ENCODE measurements around the gene SCEL. TPM values are rescaled to one million over a fixed set of nuclear protein-coding genes. Genes with fewer than 3 reads are reported as not detected.

The SCEL gene, protein sequence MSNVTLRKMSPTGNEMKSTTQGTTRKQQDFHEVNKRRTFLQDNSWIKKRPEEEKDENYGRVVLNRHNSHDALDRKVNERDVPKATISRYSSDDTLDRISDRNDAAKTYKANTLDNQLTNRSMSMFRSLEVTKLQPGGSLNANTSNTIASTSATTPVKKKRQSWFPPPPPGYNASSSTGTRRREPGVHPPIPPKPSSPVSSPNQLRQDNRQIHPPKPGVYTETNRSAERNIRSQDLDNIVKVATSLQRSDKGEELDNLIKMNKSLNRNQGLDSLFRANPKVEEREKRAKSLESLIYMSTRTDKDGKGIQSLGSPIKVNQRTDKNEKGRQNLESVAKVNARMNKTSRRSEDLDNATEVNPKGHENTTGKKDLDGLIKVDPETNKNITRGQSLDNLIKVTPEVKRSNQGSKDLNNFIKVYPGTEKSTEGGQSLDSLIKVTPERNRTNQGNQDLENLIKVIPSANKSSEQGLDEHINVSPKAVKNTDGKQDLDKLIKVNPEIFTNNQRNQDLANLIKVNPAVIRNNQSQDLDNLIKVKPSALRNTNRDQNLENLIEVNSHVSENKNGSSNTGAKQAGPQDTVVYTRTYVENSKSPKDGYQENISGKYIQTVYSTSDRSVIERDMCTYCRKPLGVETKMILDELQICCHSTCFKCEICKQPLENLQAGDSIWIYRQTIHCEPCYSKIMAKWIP
- 91.3 TPM for total RNA-seq

DNA sequence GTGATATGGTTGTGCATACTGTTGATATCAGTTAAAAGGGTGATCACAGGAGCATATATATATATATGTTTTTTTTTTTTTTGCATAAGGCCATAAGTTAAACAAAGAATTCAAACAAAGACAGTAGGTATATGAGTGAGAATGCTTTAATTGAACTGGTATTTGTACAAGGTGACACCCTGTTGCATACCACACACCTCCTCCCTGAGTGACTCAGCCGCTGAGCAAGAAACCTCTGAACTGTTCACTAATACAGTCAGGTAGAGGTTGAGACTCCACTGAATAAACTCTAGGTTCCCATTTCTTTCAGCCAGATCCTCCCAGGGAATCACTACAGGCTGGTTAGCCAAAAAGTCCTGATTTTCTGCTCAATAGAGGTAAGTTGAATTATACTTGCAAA lies at the start of gene SCEL:
Gene SCEL (plus strand): TSS at position 259 of the 400 bp plus-strand sequence. CDS start 20,170 bp downstream, outside the sequence.
- Histone ChIP-seq H3K27me3 (no peaks in the 10 kb centered on the region), H3K9me3 (no peaks in the 10 kb centered on the region), H3K4me3 (peak within 1 kb of the TSS in 1 of 2 donors; percentile 23), H3K27ac (no peak within 1 kb of the TSS), H3K4me1 (no peaks in the 10 kb centered on the region), H3K36me3 (no peaks in the 10 kb centered on the region)
- no peak for DNase-seq (ENCODE audit: extremely low spot score in 2 of 2)
- intact Hi-C loops (cut with DNase I) = no loop called here
- no peak for TF ChIP-seq POLR2A (IDR thresholded peaks at IDR 0.05)
- TF ChIP-seq, protein P1, sequence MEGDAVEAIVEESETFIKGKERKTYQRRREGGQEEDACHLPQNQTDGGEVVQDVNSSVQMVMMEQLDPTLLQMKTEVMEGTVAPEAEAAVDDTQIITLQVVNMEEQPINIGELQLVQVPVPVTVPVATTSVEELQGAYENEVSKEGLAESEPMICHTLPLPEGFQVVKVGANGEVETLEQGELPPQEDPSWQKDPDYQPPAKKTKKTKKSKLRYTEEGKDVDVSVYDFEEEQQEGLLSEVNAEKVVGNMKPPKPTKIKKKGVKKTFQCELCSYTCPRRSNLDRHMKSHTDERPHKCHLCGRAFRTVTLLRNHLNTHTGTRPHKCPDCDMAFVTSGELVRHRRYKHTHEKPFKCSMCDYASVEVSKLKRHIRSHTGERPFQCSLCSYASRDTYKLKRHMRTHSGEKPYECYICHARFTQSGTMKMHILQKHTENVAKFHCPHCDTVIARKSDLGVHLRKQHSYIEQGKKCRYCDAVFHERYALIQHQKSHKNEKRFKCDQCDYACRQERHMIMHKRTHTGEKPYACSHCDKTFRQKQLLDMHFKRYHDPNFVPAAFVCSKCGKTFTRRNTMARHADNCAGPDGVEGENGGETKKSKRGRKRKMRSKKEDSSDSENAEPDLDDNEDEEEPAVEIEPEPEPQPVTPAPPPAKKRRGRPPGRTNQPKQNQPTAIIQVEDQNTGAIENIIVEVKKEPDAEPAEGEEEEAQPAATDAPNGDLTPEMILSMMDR (IDR thresholded peaks at IDR 0.05) = no peak

DNA sequence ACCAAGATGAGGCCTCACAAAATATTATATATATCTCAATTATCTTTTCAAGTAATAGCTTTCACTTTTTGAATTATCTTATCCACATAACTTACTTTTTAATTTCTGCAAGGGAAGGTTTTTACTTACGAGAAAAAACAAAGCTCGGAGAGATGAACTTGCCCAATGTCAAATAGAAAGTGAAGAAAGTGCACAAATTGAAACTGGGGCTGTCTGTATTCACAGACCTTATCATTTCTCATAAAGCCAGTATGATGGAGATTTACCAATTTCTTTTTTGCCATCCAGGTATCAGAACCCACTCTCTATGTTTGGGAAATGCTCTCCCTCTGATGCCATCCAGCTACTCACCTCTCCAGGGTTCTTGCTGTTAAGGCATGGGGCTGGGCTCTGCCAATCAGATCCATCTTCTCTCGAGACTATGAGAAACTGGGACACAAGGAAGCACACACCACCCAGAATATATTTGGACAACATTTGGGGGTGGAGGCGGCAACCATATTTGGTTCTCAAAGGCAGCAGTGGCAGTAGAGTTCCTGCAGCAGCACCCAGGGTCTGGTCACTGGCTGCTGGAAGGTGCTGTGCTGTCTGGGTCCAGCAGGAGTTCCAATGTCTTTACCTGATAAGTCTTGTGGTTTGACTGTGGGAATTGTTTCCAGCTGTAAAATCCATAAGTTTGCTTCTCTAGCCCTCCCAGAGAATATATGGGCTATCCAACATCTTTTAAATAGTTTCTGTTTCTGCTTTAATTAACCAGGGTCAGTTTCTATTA lies 45.8 kb upstream of the SCEL start:
- no peaks in the 10 kb centered on the region for H3K27me3 ChIP-seq
- no peaks in the 10 kb centered on the region for H3K9me3 ChIP-seq
- H3K4me1 ChIP-seq = no peaks in the 10 kb centered on the region
- intact Hi-C loops (cut with DNase I) = no loop called here
- H3K27ac ChIP-seq = no peak overlapping the region
- H3K4me3 ChIP-seq = no peak overlapping the region
- no peak for DNase-seq (ENCODE audit: extremely low spot score in 2 of 2)
- TF ChIP-seq, protein P1 (IDR thresholded peaks at IDR 0.05) = no peak
- TF ChIP-seq POLR2AphosphoS5 (IDR thresholded peaks at IDR 0.05; ENCODE audit: insufficient read depth in 1 of 2, low read depth in 1 of 2) = no peak
- TF ChIP-seq POLR2A (IDR thresholded peaks at IDR 0.05) = no peak
- H3K36me3 ChIP-seq = no peaks in the 10 kb centered on the region

DNA sequence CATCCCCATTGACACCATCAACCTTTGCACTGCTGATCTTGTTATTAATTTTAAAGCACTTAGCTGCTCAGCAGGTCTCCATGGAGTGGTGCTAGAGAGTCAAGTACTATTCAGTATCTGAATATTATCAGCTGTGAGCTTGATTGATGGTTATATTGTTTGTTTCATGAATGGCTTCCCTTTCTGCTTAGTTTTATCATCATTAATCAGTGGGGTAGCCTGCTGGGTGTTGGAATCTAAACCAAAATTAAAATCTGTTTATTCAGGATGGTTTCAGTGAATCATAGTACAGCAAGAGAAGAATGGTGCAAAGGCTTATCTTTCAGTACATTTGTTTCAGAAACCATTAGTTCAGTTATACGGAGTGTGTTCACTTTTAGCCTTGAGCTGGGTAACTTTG lies 42.5 kb upstream of the SCEL start:
- no peak overlapping the region for H3K4me3 ChIP-seq
- intact Hi-C loops (cut with DNase I) = no loop called here
- no peak overlapping the region for H3K27ac ChIP-seq
- TF ChIP-seq POLR2A (IDR thresholded peaks at IDR 0.05) (no peak), POLR2AphosphoS5 (IDR thresholded peaks at IDR 0.05; ENCODE audit: insufficient read depth in 1 of 2, low read depth in 1 of 2) (peak in 1 of 2 donors; percentile 30)
- TF ChIP-seq, protein P1 (IDR thresholded peaks at IDR 0.05) = no peak
- no peak for DNase-seq (ENCODE audit: extremely low spot score in 2 of 2)
- H3K4me1 ChIP-seq = no peaks in the 10 kb centered on the region
- H3K9me3 ChIP-seq = no peaks in the 10 kb centered on the region
- H3K27me3 ChIP-seq = no peaks in the 10 kb centered on the region
- no peaks in the 10 kb centered on the region for H3K36me3 ChIP-seq

DNA sequence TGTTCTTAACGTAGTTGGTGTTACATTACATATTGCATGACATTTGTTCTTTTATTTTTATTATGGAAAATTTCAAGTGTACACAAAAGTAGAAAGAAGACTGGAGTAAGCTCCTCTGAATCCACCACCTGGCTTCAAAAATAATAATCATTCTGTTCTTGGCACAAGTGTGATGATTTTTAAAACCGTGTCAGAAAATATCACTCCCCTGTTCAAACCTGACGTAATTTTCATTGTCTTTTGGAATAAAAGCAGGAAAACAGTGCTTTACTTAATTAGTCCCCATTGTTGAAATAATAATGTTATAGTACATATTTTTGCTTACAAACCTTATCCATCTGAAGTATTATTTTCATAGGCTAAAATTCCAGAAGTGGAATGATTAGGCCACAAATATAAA lies 41.3 kb upstream of the SCEL start:
- Histone ChIP-seq H3K4me1 (no peaks in the 10 kb centered on the region), H3K27ac (no peak overlapping the region), H3K4me3 (no peak overlapping the region), H3K36me3 (no peaks in the 10 kb centered on the region), H3K27me3 (no peaks in the 10 kb centered on the region), H3K9me3 (no peaks in the 10 kb centered on the region)
- DNase-seq (ENCODE audit: extremely low spot score in 2 of 2) = no peak
- TF ChIP-seq POLR2A (IDR thresholded peaks at IDR 0.05) (no peak), POLR2AphosphoS5 (IDR thresholded peaks at IDR 0.05; ENCODE audit: insufficient read depth in 1 of 2, low read depth in 1 of 2) (no peak)
- TF ChIP-seq, protein P1 (IDR thresholded peaks at IDR 0.05) = no peak
- intact Hi-C loops (cut with DNase I) = no loop called here
